HG03442 (cell line): Measurements from ENCODE around the gene SCART1.
"Not testable (repeated sequence)": the region's sequence is repeated elsewhere in the genome, so short reads cannot be mapped to it uniquely, and the experiment has no call there.

ENCODE experiments used
- ATAC-seq: cut with Tn5 transposase; IDR thresholded peaks from one replicate; pipeline ENCODE4 v1.9.1; 2021; ENCODE audit warnings: mild to moderate bottlenecking, moderate library complexity; ENCODE audit not compliant: unreplicated experiment

Gene SCART1

GRCh38 chr10:133453516-133454203, at the start of gene SCART1:
SCART1 (plus strand) TSS chr10:133453945; CDS start chr10:133453998, 53 bp downstream.
- no peak for ATAC-seq

GRCh38 chr10:133405272-133405671, 48.5 kb upstream of the SCART1 start:
- no peak for ATAC-seq

- ATAC-seq = peak; percentile 40
These were observed 47.8 kb upstream of the SCART1 start for GRCh38 chr10:133405844-133406527.

GRCh38 chr10:133411523-133412380, 42.0 kb upstream of the SCART1 start:
- no peak for ATAC-seq

GRCh38 chr10:133412381-133412711, 41.4 kb upstream of the SCART1 start:
- ATAC-seq = no peak

- not testable (repeated sequence) for ATAC-seq
These were observed 39.3 kb upstream of the SCART1 start for GRCh38 chr10:133414401-133414800.

GRCh38 chr10:133415752-133416151, 38.0 kb upstream of the SCART1 start:
- no peak for ATAC-seq

- no peak for ATAC-seq
These were observed 35.3 kb upstream of the SCART1 start for GRCh38 chr10:133418289-133418993.

GRCh38 chr10:133419211-133419950, 34.4 kb upstream of the SCART1 start:
- ATAC-seq = no peak

GRCh38 chr10:133420028-133420427, 33.7 kb upstream of the SCART1 start:
- ATAC-seq = no peak

GRCh38 chr10:133420579-133420978, 33.2 kb upstream of the SCART1 start:
- no peak for ATAC-seq

GRCh38 chr10:133421336-133422222, 32.2 kb upstream of the SCART1 start:
- no peak for ATAC-seq

GRCh38 chr10:133422223-133422806, 31.4 kb upstream of the SCART1 start:
- no peak for ATAC-seq

GRCh38 chr10:133422807-133423771, 30.7 kb upstream of the SCART1 start:
- no peak for ATAC-seq

GRCh38 chr10:133424102-133424501, 29.6 kb upstream of the SCART1 start:
- not testable (repeated sequence) for ATAC-seq

GRCh38 chr10:133424601-133425000, 29.1 kb upstream of the SCART1 start, which contains the start of gene SPRN:
SPRN (minus strand) TSS chr10:133424625; CDS start chr10:133423681, 944 bp downstream.
- ATAC-seq = not testable (repeated sequence)

GRCh38 chr10:133429571-133429970, 24.2 kb upstream of the SCART1 start:
- not testable (repeated sequence) for ATAC-seq
